HPDE6-E6E7 (cell line): ENCODE data around the gene CACNB4.
A peak's percentile ranks its signal among the peaks of the same experiment; 100 is the strongest.
"Not testable (repeated sequence)": the region's sequence is repeated elsewhere in the genome, so short reads cannot be mapped to it uniquely, and the experiment has no call there.

Experiments
- DNase-seq: peaks from one replicate; pipeline ENCODE4 v3.0.0; 2011; ENCODE audit warnings: missing footprints; ENCODE audit errors: extremely low spot score

CACNB4 gene

GRCh38 chr2:151943461-151943860 lies 155.4 kb downstream of the CACNB4 start:
- no peak for DNase-seq

- not testable (repeated sequence) for DNase-seq
Measured at GRCh38 chr2:151942540-151943205, 156.2 kb downstream of the CACNB4 start.

DNA sequence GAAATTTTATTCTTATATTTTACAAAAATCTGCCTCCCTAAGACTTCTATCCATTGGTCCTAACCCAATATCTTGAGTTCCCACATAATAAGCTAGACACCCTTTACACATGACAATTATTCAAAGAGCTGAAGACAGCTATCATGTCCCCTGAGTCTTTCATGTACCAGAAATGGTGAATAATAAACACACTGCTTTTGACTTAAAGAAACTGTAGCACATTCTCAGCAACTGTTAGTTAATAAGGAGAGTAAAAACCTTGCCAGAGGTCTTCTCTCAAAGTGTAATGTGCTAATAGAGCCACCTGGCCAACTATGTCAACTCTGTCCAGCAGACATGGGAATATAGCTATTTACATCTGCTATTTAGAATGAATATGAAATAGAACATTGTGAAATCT lies 160.9 kb downstream of the CACNB4 start:
- no peak for DNase-seq

GRCh38 chr2:151936626-151937025 lies 162.2 kb downstream of the CACNB4 start:
- DNase-seq = no peak

GRCh38 chr2:151933266-151933804 lies 165.5 kb downstream of the CACNB4 start:
- no peak for DNase-seq

DNA sequence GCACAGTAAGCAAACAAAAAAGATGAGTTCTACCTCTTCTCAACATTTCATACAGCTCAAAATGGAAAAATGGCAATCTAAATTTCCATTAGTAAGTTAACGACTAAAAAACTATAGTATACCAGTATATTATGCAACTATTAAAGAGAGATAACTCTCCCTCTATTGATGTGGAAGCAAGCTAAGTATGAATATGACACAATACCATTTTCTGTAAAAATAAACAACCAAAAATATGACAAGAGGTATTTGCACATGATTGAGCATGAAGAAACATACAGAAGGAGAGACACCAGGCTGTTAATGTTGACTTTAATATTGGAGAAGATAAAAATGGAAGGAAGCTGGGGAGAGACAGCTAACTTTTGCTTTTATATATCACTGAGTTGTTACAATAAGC lies 167.1 kb downstream of the CACNB4 start:
- no peak for DNase-seq

DNA sequence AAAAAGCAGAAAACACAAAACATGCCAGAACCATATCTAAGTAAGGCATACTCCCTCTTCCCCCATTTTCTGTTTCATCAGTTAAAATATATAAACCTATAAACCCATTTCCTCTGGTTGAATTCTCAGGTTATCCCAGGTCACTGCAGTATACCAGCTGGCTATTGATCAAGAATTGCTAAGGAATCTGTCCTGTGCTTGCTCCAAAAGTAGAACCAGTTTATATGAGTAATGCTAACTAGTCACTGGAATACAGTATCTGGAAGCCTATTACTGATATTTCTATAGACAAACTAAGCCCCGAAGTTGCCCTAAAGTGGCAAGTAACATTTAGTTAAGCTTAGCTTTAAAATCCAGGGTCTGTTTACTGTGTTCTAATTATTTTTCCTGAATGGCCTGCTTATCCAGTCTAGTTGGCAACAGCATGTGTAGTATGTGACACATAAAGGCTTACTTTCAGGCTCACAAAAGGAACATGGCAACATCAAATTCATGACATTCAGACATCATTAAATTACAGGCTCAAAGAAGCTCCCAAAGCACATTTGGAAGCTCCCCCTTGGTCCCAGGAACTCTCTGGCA lies 167.7 kb downstream of the CACNB4 start:
- DNase-seq = no peak

- DNase-seq = no peak
Measured at GRCh38 chr2:151930042-151930441, 168.8 kb downstream of the CACNB4 start.

- peak; percentile 70 for DNase-seq
Measured at GRCh38 chr2:151928380-151928779, 170.5 kb downstream of the CACNB4 start.

- DNase-seq = no peak
Measured at GRCh38 chr2:151927501-151928221, 171.2 kb downstream of the CACNB4 start.

DNA sequence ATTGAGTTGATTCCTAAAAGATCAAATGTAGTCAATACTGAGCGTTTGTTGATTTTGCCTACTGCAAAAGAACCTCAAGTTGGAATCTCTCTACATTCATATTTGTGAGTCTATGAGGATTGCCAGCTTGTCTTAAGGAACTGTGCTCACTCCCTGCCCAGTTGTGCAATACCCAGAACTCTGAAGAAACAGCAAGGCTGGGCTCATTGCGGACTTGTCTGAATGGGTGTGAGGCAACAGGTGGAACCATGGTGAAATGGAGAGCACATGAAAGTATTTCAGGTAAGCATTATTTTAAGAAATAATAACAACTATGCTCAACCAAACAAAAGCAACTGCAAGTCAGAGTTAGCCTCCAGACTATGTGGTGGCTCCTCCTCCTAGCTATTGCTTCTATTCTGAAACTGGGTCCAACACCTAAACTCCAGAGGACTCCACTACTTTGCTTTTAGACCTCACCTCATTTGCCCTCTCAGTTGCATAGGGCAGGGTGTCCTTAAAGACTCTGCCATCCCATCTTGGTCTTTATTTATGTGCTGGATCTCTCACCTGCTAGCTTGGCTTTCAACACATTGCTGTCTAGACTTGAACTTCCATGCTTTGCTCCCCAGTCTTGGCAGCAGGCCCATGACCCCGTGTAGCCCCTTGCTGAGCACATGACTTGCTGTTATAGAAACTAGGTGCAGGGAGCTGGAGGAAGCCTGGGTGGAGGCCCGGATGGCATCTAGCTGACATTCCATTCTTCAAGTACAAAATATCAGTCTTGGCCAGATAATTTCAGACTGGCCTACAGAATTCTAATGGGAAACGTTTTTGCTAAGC lies 175.8 kb downstream of the CACNB4 start:
- DNase-seq = peak; percentile 54

- no peak for DNase-seq
Measured at GRCh38 chr2:151919786-151920185, 179.1 kb downstream of the CACNB4 start.

- DNase-seq = no peak
Measured at GRCh38 chr2:151918308-151918707, 180.5 kb downstream of the CACNB4 start.

- DNase-seq = no peak
Measured at GRCh38 chr2:151916632-151917031, 182.2 kb downstream of the CACNB4 start.

DNA sequence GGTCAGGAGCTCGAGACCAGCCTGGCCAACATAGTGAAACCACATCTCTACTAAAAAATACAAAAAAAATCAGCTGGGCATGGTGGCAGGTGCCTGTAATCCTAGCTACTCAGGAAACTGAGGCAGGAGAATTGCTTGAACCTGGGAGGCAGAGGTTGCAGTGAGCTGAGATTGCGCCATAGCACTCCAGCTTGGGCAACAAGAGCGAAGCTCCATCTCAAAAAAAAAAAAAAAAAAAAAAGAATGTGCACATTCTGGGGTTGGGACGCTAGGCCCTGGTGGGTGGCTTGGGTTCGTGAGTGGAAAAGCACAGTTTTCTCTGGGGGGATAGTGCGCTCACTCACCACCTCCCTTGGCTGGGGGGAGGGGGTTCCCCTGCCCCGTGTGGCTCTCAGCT lies 183.2 kb downstream of the CACNB4 start:
- DNase-seq = not testable (repeated sequence)

DNA sequence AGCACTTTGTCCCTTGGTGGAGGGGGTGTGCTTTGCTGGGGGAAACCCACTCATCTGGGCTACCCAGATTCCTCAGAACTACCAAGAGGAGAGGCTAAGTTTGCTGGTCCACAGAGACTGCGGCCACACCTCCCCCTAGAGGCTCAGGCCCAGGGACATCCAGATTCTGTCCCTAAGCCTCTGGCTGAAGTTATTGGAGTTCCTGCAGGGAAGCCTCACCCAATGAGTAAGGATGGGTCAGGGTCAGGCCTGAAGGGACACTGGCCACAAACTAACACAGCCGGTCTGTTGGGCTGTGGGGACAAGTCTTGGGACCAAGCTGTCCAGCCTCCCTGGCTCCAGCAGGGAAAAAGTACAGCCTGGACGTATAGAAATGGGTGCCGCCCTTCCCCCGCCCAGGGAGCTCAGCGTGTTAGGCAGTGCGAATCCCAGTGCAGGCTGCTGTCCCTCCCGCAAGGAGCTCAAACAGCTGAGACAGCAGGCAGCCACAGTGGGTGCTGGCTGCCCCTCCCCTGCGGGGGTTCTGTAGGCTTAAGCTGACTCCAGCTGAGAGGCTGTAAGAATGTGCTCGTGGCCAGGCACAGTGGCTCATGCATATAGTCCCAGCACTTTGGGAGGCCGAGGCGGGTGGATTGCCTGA lies 183.7 kb downstream of the CACNB4 start:
- DNase-seq = no peak

- DNase-seq = no peak
Measured at GRCh38 chr2:151908204-151908882, 190.5 kb downstream of the CACNB4 start.

- no peak for DNase-seq
Measured at GRCh38 chr2:151907286-151908203, 191.3 kb downstream of the CACNB4 start.

DNA sequence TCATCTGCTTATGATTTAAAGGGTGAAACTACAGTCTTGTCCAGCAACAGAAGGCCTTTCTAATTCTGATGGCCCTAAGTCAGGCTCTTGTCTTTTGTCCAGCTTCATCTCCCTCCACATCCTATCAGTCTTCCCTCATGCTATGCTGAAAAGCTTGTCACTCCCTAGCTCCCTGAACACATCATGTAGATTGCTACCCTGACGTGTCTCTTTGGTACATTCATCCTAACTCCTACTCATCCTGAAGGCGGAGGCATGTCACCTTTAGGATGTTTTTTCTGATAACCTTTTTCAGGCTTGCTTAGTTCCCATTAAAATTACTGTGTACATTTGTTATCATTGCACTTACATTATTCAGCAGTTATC lies 192.2 kb downstream of the CACNB4 start:
- DNase-seq = no peak
